Measurements from ENCODE around the gene ZFP62. TPM values are rescaled to one million over a fixed set of nuclear protein-coding genes. Genes with fewer than 3 reads are reported as not detected.

The ZFP62 gene
- total RNA-seq, 1 experiment from 2014 or later, result 30.7 TPM

- TF ChIP-seq CTCF (IDR thresholded peaks at IDR 0.05 in 2 of 3, conservative IDR thresholded peaks at IDR 0.05 in 1 of 3; ENCODE audit: borderline replicate concordance in 1 of 3, insufficient read depth in 1 of 3, low read depth in 2 of 3, low read length in 2 of 3), result no peak
- no peak for TF ChIP-seq MAX (IDR thresholded peaks at IDR 0.05)
- TF ChIP-seq POLR2AphosphoS5 (IDR thresholded peaks at IDR 0.05; ENCODE audit: low read depth, low read length), result peak; percentile 72
- TF ChIP-seq SP1 (IDR thresholded peaks at IDR 0.05; ENCODE audit: low read depth), result no peak
- no peak for TF ChIP-seq REST (IDR thresholded peaks at IDR 0.05; ENCODE audit: low read depth)
Measured at GRCh38 chr5:180810210-180810958, 50.7 kb downstream of the ZFP62 start (continued).
